Keratinocyte (primary cell): ENCODE measurements around the gene PGBD1. TPM values are rescaled to one million over a fixed set of nuclear protein-coding genes. Genes with fewer than 3 reads are reported as not detected.

Source experiments
- DNase-seq: peaks from one replicate; pipeline ENCODE4 v3.0.0-alpha.2; 2011; ENCODE audit warnings: low read depth, missing footprints, low spot score
- FAIRE-seq: peaks from 2 replicates; lab custom pipeline; 2011; peaks lifted over from hg19 to GRCh38; lab: Jason Lieb, UNC
- H2AFZ ChIP-seq: 2 replicates; pipeline ENCODE4 v1.6.0; 2012; ENCODE audit warnings: low read length, control low read depth, inconsistent platforms; ENCODE audit not compliant: control insufficient read depth
- H3K27ac ChIP-seq: 2 replicates; pipeline ENCODE4 v1.5.1; 2011; ENCODE audit warnings: low read length; ENCODE audit not compliant: control insufficient read depth, insufficient read depth
- H3K27me3 ChIP-seq: 3 replicates; pipeline ENCODE4 v1.6.0; 2011; ENCODE audit warnings: low read length; ENCODE audit not compliant: control insufficient read depth, insufficient read depth; ENCODE audit errors: extremely low read depth
- H3K36me3 ChIP-seq, 2 experiments: 2 replicates in 1 of 2; 3 replicates in 1 of 2; pipeline ENCODE4 v1.5.1; 2011; ENCODE audit warnings: low read length in 2 of 2, mild to moderate bottlenecking in 1 of 2; ENCODE audit not compliant: control insufficient read depth in 2 of 2, insufficient read depth in 2 of 2; ENCODE audit errors: extremely low read depth in 1 of 2
- H3K4me1 ChIP-seq: 3 replicates; pipeline ENCODE4 v1.5.1; 2011; ENCODE audit warnings: low read length; ENCODE audit not compliant: control insufficient read depth, insufficient read depth; ENCODE audit errors: extremely low read depth
- H3K4me2 ChIP-seq: 3 replicates; pipeline ENCODE4 v1.6.0; 2011; ENCODE audit warnings: low read depth, low read length; ENCODE audit not compliant: control insufficient read depth, insufficient read depth; ENCODE audit errors: extremely low read depth
- H3K4me3 ChIP-seq, 3 experiments: fragments of 200-600 bp in 1 of 3; sonication (generic) in 1 of 3; 2 replicates in 2 of 3; 3 replicates in 1 of 3; pipeline ENCODE4 v1.5.1; 2011 to 2016; ENCODE audit warnings: low read length in 3 of 3, mild to moderate bottlenecking in 3 of 3, control low read depth in 2 of 3, inconsistent platforms in 1 of 3, low read depth in 1 of 3, mixed read lengths in 1 of 3, mixed run types in 1 of 3, moderate library complexity in 1 of 3; ENCODE audit not compliant: control insufficient read depth in 2 of 3, insufficient read depth in 2 of 3; ENCODE audit errors: extremely low read depth in 1 of 3
- H3K79me2 ChIP-seq: 2 replicates; pipeline ENCODE4 v1.6.0; 2012; ENCODE audit warnings: low read length; ENCODE audit not compliant: control insufficient read depth, insufficient read depth
- H3K9ac ChIP-seq: 3 replicates; pipeline ENCODE4 v1.6.0; 2011; ENCODE audit warnings: low read length; ENCODE audit not compliant: control insufficient read depth, insufficient read depth; ENCODE audit errors: extremely low read depth
- H3K9me1 ChIP-seq: 3 replicates; pipeline ENCODE4 v1.6.0; 2011; ENCODE audit warnings: low read length; ENCODE audit not compliant: control insufficient read depth, insufficient read depth; ENCODE audit errors: extremely low read depth
- H3K9me3 ChIP-seq: 2 replicates; pipeline ENCODE4 v1.5.1; 2012; ENCODE audit warnings: low read depth, low read length; ENCODE audit not compliant: control insufficient read depth
- H4K20me1 ChIP-seq: 3 replicates; pipeline ENCODE4 v1.6.0; 2011; ENCODE audit warnings: low read length; ENCODE audit not compliant: control insufficient read depth, insufficient read depth; ENCODE audit errors: extremely low read depth
- CTCF ChIP-seq, 3 experiments: IDR thresholded peaks in 1 of 3; conservative IDR thresholded peaks in 1 of 3; optimal IDR thresholded peaks in 1 of 3; 2 replicates in 2 of 3; 3 replicates in 1 of 3; pipeline versions ENCODE3 to v1.5.1; 2011; ENCODE audit warnings: low read length in 3 of 3, mild to moderate bottlenecking in 3 of 3, moderate library complexity in 2 of 3, control low read depth in 1 of 3, inconsistent platforms in 1 of 3; ENCODE audit not compliant: insufficient read depth in 2 of 3; ENCODE audit errors: extremely low read depth in 1 of 3
- EZH2 ChIP-seq: IDR thresholded peaks from one replicate; pipeline ENCODE4 v1.6.1; 2012; ENCODE audit warnings: inconsistent platforms, mild to moderate bottlenecking, low read length, moderate library complexity
- dilution Hi-C: fragments of 300-500 bp; cut with MboI; formaldehyde crosslinking; loops from one replicate; pipeline ENCODE4 v1.7.0; 2020; ENCODE audit warnings: low sequenced_read_pairs; ENCODE audit not compliant: extremely low pct_ligation_motif_present
- polyA plus RNA-seq, 5 experiments: library from polyadenylated mRNA; depleted of rRNA in 3 of 5; stranded (reverse) in 3 of 5; stranded (forward) in 1 of 5; unstranded in 1 of 5; fragments of >200 nt; gene quantifications; 1 replicate in 1 of 5; 2 replicates in 3 of 5; 3 replicates in 1 of 5; pipeline versions ENCODE4 v1.2.1 to v1.2.3, GENCODE V29; 2011 to 2012; ENCODE audit warnings: missing spikeins in 2 of 5, low read depth in 1 of 5, low replicate concordance in 1 of 5

Gene PGBD1
- polyA plus RNA-seq, 1 donor (not counting 4 experiments of a cell fraction or from before 2014, with no cell fraction given), result 3.1 TPM

DNA sequence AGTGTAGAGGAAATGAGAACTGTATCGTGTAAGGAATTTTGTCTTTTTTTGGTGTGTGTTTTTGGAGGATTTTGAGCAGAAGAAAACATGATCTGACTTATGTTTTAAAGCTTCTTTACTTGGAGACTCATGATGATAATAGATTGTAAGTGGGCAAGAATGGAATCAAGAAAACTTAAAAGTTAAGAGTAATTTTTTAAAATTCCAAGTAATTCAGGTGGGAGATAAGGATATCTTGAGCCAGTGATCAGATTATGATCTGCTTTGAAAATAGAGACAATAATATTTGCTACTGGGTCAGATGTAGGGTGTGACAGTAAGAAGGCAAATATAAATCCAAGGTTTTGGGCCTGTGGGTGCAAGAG is 13.7 kb upstream of the PGBD1 start:
- peaks cover 9% of the 10 kb centered on the region for H3K79me2 ChIP-seq
- peak overlapping the region; percentile 72 for H3K27ac ChIP-seq
- no peaks in the 10 kb centered on the region for H3K9me1 ChIP-seq
- peaks cover 2 to 10% of the 10 kb centered on the region in 2 experiments for H3K36me3 ChIP-seq
- H3K27me3 ChIP-seq, result no peaks in the 10 kb centered on the region
- TF ChIP-seq CTCF (optimal IDR thresholded peaks at IDR 0.05 in 1 of 3, IDR thresholded peaks at IDR 0.05 in 1 of 3, conservative IDR thresholded peaks at IDR 0.05 in 1 of 3; ENCODE audit: extremely low read depth in 1 of 3, insufficient read depth in 2 of 3, low read length in 3 of 3) (no peak), EZH2 (no peak)
- peaks cover 9% of the 10 kb centered on the region for H3K4me1 ChIP-seq
- H3K9me3 ChIP-seq, result no peaks in the 10 kb centered on the region
- H4K20me1 ChIP-seq, result no peaks in the 10 kb centered on the region
- no peak for DNase-seq
- dilution Hi-C loops, result no loop called here
- peak overlapping the region; percentile 95 for H3K4me2 ChIP-seq
- H2AFZ ChIP-seq, result peak overlapping the region; percentile 94
- peak overlapping the region; percentile 84 for H3K9ac ChIP-seq
- H3K4me3 ChIP-seq, result peak overlapping the region; percentile 71 to 85 (median 84)
- FAIRE-seq, result no peak

DNA sequence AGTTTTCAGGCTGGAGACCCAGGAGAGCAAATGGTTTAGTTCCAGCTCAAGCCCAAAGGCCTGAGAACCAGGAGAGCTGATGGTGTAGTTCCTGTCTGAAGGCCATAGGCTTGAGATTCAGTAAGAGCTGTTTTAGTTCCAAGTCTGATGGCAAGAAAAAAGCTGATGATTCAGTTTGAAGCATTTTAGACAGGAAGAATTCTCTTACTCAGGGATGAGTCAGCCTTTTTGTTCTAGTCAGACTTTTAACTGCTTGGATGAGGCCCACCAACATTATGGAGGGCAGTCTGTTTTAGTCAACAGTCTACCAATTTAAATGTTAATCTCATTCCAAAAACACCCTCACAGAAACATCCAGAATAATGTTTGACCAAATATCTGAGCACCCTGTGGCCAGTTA is 11.9 kb upstream of the PGBD1 start:
- peaks cover 6 to 10% of the 10 kb centered on the region in 2 experiments for H3K36me3 ChIP-seq
- H3K4me2 ChIP-seq, result no peak overlapping the region
- no peaks in the 10 kb centered on the region for H4K20me1 ChIP-seq
- H3K4me3 ChIP-seq, result no peak overlapping the region
- H3K4me1 ChIP-seq, result peaks cover 9% of the 10 kb centered on the region
- dilution Hi-C loops, result no loop called here
- no peak overlapping the region for H3K9ac ChIP-seq
- no peaks in the 10 kb centered on the region for H3K9me3 ChIP-seq
- no peaks in the 10 kb centered on the region for H3K27me3 ChIP-seq
- FAIRE-seq (peak; percentile 91), DNase-seq (peak; percentile 63)
- TF ChIP-seq CTCF (optimal IDR thresholded peaks at IDR 0.05 in 1 of 3, IDR thresholded peaks at IDR 0.05 in 1 of 3, conservative IDR thresholded peaks at IDR 0.05 in 1 of 3; ENCODE audit: extremely low read depth in 1 of 3, insufficient read depth in 2 of 3, low read length in 3 of 3) (no peak), EZH2 (no peak)
- H2AFZ ChIP-seq, result no peak overlapping the region
- H3K27ac ChIP-seq, result no peak overlapping the region
- H3K9me1 ChIP-seq, result no peaks in the 10 kb centered on the region
- peaks cover 9% of the 10 kb centered on the region for H3K79me2 ChIP-seq
